HEK293 (cell line): ENCODE measurements around the gene ANKRD1.

Experiments
- CTCF ChIA-PET: fragments of 350-600 bp; formaldehyde crosslinking; extraction: SDS; loops from one replicate; lab custom pipeline; 2021; ENCODE audit warnings: antibody characterized with exemption; lab: Yijun Ruan, JAX
- POLR2A ChIA-PET: fragments of 300-600 bp; formaldehyde crosslinking; extraction: SDS; loops from one replicate; lab custom pipeline; 2020; ENCODE audit warnings: antibody characterized with exemption, inconsistent platforms; lab: Yijun Ruan, JAX
- H3K27ac ChIP-seq: fragments of 200-500 bp; sonication (Bioruptor generic); 2 replicates; pipeline ENCODE4 v1.5.1; 2014; ENCODE audit warnings: low read depth, low read length, control low read depth, inconsistent platforms; ENCODE audit errors: extremely low read depth
- H3K36me3 ChIP-seq, 2 experiments: fragments of 200-500 bp in 1 of 2; sonication (Bioruptor generic) in 1 of 2; 1 replicate in 1 of 2; 2 replicates in 1 of 2; pipeline ENCODE4 v1.5.1; 2014 to 2017; ENCODE audit warnings: inconsistent platforms in 2 of 2, low read length in 2 of 2; ENCODE audit not compliant: control insufficient read depth in 2 of 2, insufficient read depth in 1 of 2
- H3K4me1 ChIP-seq: fragments of 200-500 bp; sonication (Bioruptor generic); 2 replicates; pipeline ENCODE4 v1.5.1; 2014; ENCODE audit warnings: mild to moderate bottlenecking, low read length, inconsistent platforms; ENCODE audit not compliant: control insufficient read depth, insufficient read depth
- H3K4me3 ChIP-seq: 2 replicates; pipeline ENCODE4 v1.5.1; 2011; ENCODE audit warnings: low read depth, mild to moderate bottlenecking, control low read depth, low read length, moderate library complexity
- H3K9me3 ChIP-seq: fragments of 200-500 bp; sonication (Bioruptor generic); 2 replicates; pipeline ENCODE4 v1.5.1; 2014; ENCODE audit warnings: low read depth, low read length, inconsistent platforms; ENCODE audit not compliant: control insufficient read depth, insufficient read depth
- IKZF3 ChIP-seq: fragments of 450-650 bp; IDR thresholded peaks from 2 replicates; pipeline ENCODE4 v1.5.0; 2018; ENCODE audit warnings: missing biosample characterization, mild to moderate bottlenecking, missing genetic modification characterization, moderate library complexity
- MYNN ChIP-seq: fragments of 450-650 bp; formaldehyde crosslinking; IDR thresholded peaks from 2 replicates; pipeline ENCODE4 v1.5.1; 2016; ENCODE audit warnings: missing biosample characterization, missing genetic modification characterization, borderline replicate concordance
- SETDB1 ChIP-seq: IDR thresholded peaks from one replicate; pipeline ENCODE4 v1.6.1; 2017; ENCODE audit warnings: mild to moderate bottlenecking, low read length, moderate library complexity, mixed read lengths; ENCODE audit not compliant: insufficient read length
- SP3 ChIP-seq: fragments of 450-650 bp; formaldehyde crosslinking; IDR thresholded peaks from 2 replicates; pipeline ENCODE4 v1.5.1; 2016; ENCODE audit warnings: missing biosample characterization, missing genetic modification characterization
- WT1 ChIP-seq: fragments of 450-650 bp; formaldehyde crosslinking; IDR thresholded peaks from 2 replicates; pipeline ENCODE4 v1.5.1; 2016; ENCODE audit warnings: missing biosample characterization, missing genetic modification characterization
- ZBTB20 ChIP-seq: fragments of 450-650 bp; formaldehyde crosslinking; IDR thresholded peaks from 2 replicates; pipeline ENCODE4 v1.5.1; 2016; ENCODE audit warnings: missing biosample characterization, missing genetic modification characterization
- ZNF10 ChIP-seq: fragments of 450-650 bp; formaldehyde crosslinking; IDR thresholded peaks from 2 replicates; pipeline ENCODE4 v1.5.1; 2017; ENCODE audit warnings: missing biosample characterization, missing genetic modification characterization
- ZNF214 ChIP-seq: fragments of 450-650 bp; formaldehyde crosslinking; IDR thresholded peaks from 2 replicates; pipeline ENCODE4 v1.5.1; 2017; ENCODE audit warnings: missing biosample characterization, mild to moderate bottlenecking, missing genetic modification characterization, borderline replicate concordance
- ZNF274 ChIP-seq, 2 experiments: fragments of 200-500 bp in 1 of 2; fragments of 450-650 bp in 1 of 2; sonication (Bioruptor generic) in 1 of 2; formaldehyde crosslinking in 1 of 2; IDR thresholded peaks; 2 replicates each; pipeline versions ENCODE4 v1.5.1 to v1.6.1; 2014 to 2016; ENCODE audit warnings: borderline replicate concordance in 1 of 2, inconsistent platforms in 1 of 2, low read length in 1 of 2, missing biosample characterization in 1 of 2, missing genetic modification characterization in 1 of 2
- ZNF324 ChIP-seq: fragments of 450-650 bp; formaldehyde crosslinking; IDR thresholded peaks from 2 replicates; pipeline ENCODE4 v1.5.1; 2016; ENCODE audit warnings: missing biosample characterization, missing genetic modification characterization
- ZNF335 ChIP-seq: fragments of 450-650 bp; formaldehyde crosslinking; conservative IDR thresholded peaks from 2 replicates; pipeline ENCODE4 v1.5.1; 2016; ENCODE audit warnings: missing biosample characterization, missing genetic modification characterization
- ZNF341 ChIP-seq: fragments of 450-650 bp; formaldehyde crosslinking; IDR thresholded peaks from 2 replicates; pipeline ENCODE4; 2016; ENCODE audit warnings: low read depth, missing biosample characterization, missing genetic modification characterization
- ZNF433 ChIP-seq: fragments of 450-650 bp; formaldehyde crosslinking; IDR thresholded peaks from 2 replicates; pipeline ENCODE4 v1.5.1; 2016; ENCODE audit warnings: missing biosample characterization, missing genetic modification characterization, low read depth
- ZNF529 ChIP-seq: fragments of 450-650 bp; formaldehyde crosslinking; IDR thresholded peaks from 2 replicates; pipeline ENCODE4 v1.5.1; 2017; ENCODE audit warnings: missing genetic modification characterization, missing biosample characterization; ENCODE audit not compliant: insufficient replicate concordance
- ZNF561 ChIP-seq: fragments of 450-650 bp; IDR thresholded peaks from 2 replicates; pipeline ENCODE4 v1.5.1; 2018; ENCODE audit warnings: missing biosample characterization, missing genetic modification characterization, borderline replicate concordance
- ZNF596 ChIP-seq: fragments of 450-650 bp; IDR thresholded peaks from 2 replicates; pipeline ENCODE4 v1.5.0; 2018; ENCODE audit warnings: missing biosample characterization, mild to moderate bottlenecking, missing genetic modification characterization, moderate library complexity
- ZNF629 ChIP-seq: fragments of 450-650 bp; formaldehyde crosslinking; IDR thresholded peaks from 2 replicates; pipeline ENCODE4 v1.5.1; 2017; ENCODE audit warnings: missing biosample characterization, missing genetic modification characterization
- ZNF670 ChIP-seq: fragments of 450-650 bp; formaldehyde crosslinking; IDR thresholded peaks from 2 replicates; pipeline ENCODE4 v1.5.1; 2016; ENCODE audit warnings: missing biosample characterization, missing genetic modification characterization, low read depth
- ZNF791 ChIP-seq: fragments of 450-650 bp; formaldehyde crosslinking; IDR thresholded peaks from 2 replicates; pipeline ENCODE4 v1.5.1; 2016; ENCODE audit warnings: missing biosample characterization, missing genetic modification characterization
- ZXDB ChIP-seq: fragments of 450-650 bp; formaldehyde crosslinking; IDR thresholded peaks from 2 replicates; pipeline ENCODE4 v1.5.1; 2016; ENCODE audit warnings: missing biosample characterization, missing genetic modification characterization
- TF ChIP-seq, protein P1 (sequence below): fragments of 450-650 bp; IDR thresholded peaks from 2 replicates; pipeline ENCODE4 v1.5.1; 2018; ENCODE audit warnings: missing biosample characterization, missing genetic modification characterization
- TF ChIP-seq, protein P2 (sequence below): fragments of 450-650 bp; formaldehyde crosslinking; IDR thresholded peaks from 2 replicates; pipeline ENCODE4 v1.5.1; 2016; ENCODE audit warnings: missing biosample characterization, missing genetic modification characterization

The ANKRD1 gene

GRCh38 chr10:90871279-90871765 lies 49.6 kb downstream of the ANKRD1 start (continued):
- TF ChIP-seq ZNF561 (tag by site-specific recombination), result 0 out of 2 replicates have a peak, but pooled peaks have one; percentile 22
- no peak for TF ChIP-seq ZNF529
- TF ChIP-seq ZNF214 (tag by site-specific recombination), result no peak
- TF ChIP-seq WT1 (tag by site-specific recombination), result no peak
- TF ChIP-seq ZNF629 (tag by site-specific recombination), result peak; percentile 23; the same call in 1 of the 2 replicates
- TF ChIP-seq IKZF3 (tag by site-specific recombination), result peak; percentile 65; the same call in 1 of the 2 replicates
- TF ChIP-seq MYNN (tag by site-specific recombination), result no peak
- TF ChIP-seq ZNF335 (tag by site-specific recombination), result peak; percentile 95
- TF ChIP-seq ZXDB, result no peak
- TF ChIP-seq ZNF10 (tag by site-specific recombination), result no peak
- no peak for TF ChIP-seq ZNF670 (tag by site-specific recombination)
- TF ChIP-seq ZNF341 (tag by site-specific recombination), result 0 out of 2 replicates have a peak, but pooled peaks have one; percentile 36
- peak; percentile 24; the same call in 1 of the 2 replicates for TF ChIP-seq ZBTB20
- no peak for TF ChIP-seq ZNF324 (tag by site-specific recombination)
- peak; percentile 67 for TF ChIP-seq ZNF596 (tag by site-specific recombination)
- TF ChIP-seq, protein P1, sequence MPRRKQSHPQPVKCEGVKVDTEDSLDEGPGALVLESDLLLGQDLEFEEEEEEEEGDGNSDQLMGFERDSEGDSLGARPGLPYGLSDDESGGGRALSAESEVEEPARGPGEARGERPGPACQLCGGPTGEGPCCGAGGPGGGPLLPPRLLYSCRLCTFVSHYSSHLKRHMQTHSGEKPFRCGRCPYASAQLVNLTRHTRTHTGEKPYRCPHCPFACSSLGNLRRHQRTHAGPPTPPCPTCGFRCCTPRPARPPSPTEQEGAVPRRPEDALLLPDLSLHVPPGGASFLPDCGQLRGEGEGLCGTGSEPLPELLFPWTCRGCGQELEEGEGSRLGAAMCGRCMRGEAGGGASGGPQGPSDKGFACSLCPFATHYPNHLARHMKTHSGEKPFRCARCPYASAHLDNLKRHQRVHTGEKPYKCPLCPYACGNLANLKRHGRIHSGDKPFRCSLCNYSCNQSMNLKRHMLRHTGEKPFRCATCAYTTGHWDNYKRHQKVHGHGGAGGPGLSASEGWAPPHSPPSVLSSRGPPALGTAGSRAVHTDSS (tag by site-specific recombination), result 0 out of 2 replicates have a peak, but pooled peaks have one; percentile 15
- TF ChIP-seq ZNF791 (tag by site-specific recombination), result no peak
- TF ChIP-seq ZNF274 (IDR thresholded peaks at IDR 0.05; ENCODE audit: low read length), result no peak
- TF ChIP-seq ZNF274 (tag by site-specific recombination; IDR thresholded peaks at IDR 0.05; ENCODE audit: borderline replicate concordance), result no peak
- TF ChIP-seq SP3 (tag by site-specific recombination), result no peak
- peak; percentile 21 for TF ChIP-seq SETDB1

DNA sequence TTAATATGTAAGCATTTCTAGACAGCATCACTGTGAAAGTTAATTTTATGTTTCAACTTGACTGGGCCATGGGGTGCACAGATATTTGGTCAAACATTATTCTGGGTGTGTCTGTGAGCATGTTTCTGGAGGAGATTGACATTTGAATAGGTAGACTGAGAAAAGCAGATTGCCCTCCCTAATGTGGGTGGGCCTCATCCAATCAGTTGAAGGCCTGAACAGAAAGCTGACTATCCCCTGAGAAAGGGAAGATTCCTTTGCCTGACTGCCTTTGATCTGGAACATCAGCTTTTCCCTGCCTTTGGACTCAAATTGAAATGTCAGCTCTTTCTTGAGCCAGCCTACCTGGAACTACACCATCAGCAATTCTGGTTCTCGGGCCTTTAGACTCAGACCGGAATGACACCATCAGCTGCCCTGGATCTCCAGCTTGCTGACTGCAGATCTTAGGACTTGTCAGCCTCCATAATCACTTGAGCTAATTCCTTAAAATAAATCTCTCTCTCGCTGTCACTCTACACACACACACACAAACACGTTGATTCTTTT lies 54.8 kb downstream of the ANKRD1 start:
- no peak for TF ChIP-seq ZNF529
- peak; percentile 95 for TF ChIP-seq ZNF10 (tag by site-specific recombination)
- H3K36me3 ChIP-seq, result no peaks in the 10 kb centered on the region
- no peak overlapping the region for H3K4me3 ChIP-seq
- peaks cover 3% of the 10 kb centered on the region for H3K9me3 ChIP-seq
- H3K27ac ChIP-seq, result no peak overlapping the region
- ChIA-PET POLR2A (no interaction called here), CTCF (interaction anchor here (0.5 to 11.5 kb wide), 17 partner anchors 13 to 1883 kb away, joined by 3 to 199 read pairs (median 4); no protein-coding TSS in a partner anchor)
- H3K4me1 ChIP-seq, result no peaks in the 10 kb centered on the region

DNA sequence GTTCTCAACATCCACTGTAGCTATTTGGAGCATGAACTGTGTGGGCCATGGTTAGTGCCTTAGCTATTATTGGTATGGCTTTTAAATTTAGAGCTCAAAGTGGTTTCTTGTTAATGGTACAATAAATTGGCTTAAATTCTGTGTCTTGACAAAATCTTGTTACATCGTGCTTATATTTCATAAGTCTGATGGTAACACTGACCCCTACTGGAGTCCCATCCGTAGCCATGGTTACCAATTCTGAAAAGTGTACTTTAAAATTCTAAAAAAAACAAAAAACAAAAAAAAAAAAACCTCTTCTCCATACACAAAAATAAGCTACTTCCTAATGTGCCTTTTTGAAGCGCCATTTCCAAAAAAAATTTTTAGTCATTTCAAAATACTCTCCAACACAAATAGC lies 55.5 kb downstream of the ANKRD1 start:
- Histone ChIP-seq H3K4me3 (no peak overlapping the region), H3K27ac (no peak overlapping the region)
- ChIA-PET POLR2A (no interaction called here), CTCF (interaction anchor here (0.6 to 11.5 kb wide), 19 partner anchors 9 to 1882 kb away, joined by 3 to 199 read pairs (median 4); no protein-coding TSS in a partner anchor)
- no peak for TF ChIP-seq ZNF433 (tag by site-specific recombination)
- TF ChIP-seq, protein P2, sequence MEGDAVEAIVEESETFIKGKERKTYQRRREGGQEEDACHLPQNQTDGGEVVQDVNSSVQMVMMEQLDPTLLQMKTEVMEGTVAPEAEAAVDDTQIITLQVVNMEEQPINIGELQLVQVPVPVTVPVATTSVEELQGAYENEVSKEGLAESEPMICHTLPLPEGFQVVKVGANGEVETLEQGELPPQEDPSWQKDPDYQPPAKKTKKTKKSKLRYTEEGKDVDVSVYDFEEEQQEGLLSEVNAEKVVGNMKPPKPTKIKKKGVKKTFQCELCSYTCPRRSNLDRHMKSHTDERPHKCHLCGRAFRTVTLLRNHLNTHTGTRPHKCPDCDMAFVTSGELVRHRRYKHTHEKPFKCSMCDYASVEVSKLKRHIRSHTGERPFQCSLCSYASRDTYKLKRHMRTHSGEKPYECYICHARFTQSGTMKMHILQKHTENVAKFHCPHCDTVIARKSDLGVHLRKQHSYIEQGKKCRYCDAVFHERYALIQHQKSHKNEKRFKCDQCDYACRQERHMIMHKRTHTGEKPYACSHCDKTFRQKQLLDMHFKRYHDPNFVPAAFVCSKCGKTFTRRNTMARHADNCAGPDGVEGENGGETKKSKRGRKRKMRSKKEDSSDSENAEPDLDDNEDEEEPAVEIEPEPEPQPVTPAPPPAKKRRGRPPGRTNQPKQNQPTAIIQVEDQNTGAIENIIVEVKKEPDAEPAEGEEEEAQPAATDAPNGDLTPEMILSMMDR (tag by site-specific recombination), result peak; percentile 13; the same call in 1 of the 2 replicates
- TF ChIP-seq, all 188 proteins: peak for 1
- Histone ChIP-seq H3K4me1 (no peaks in the 10 kb centered on the region), H3K9me3 (peaks cover 3% of the 10 kb centered on the region), H3K36me3 (no peaks in the 10 kb centered on the region)
